ENCODE data around the gene SPTBN1.

GRCh38 chr2:54565551-54565950 is 109.4 kb downstream of the SPTBN1 start:
- TF ChIP-seq EZH2phosphoT487 (IDR thresholded peaks at IDR 0.05; ENCODE audit: unreplicated experiment) = no peak
- TF ChIP-seq REST (IDR thresholded peaks at IDR 0.05; ENCODE audit: unreplicated experiment) = no peak
- TF ChIP-seq JUNB (IDR thresholded peaks at IDR 0.05; ENCODE audit: unreplicated experiment) = no peak
- TF ChIP-seq POLR2AphosphoS5 (IDR thresholded peaks at IDR 0.05; ENCODE audit: low read depth) = no peak
- no peak for TF ChIP-seq CTCF (conservative IDR thresholded peaks at IDR 0.05; ENCODE audit: low read depth in 2 of 2)
- no peak for TF ChIP-seq EZH2 (IDR thresholded peaks at IDR 0.05; ENCODE audit: low read depth, unreplicated experiment)
- no peak for TF ChIP-seq NANOG (IDR thresholded peaks at IDR 0.05; ENCODE audit: borderline replicate concordance)

Data from GM23338 (cell line).